HG02943 (cell line): ENCODE data around the gene OR2G2.

Experiments used
- ATAC-seq: cut with Tn5 transposase; IDR thresholded peaks from one replicate; pipeline ENCODE4 v1.9.1; 2021; ENCODE audit warnings: mild to moderate bottlenecking, low read depth, moderate library complexity; ENCODE audit not compliant: unreplicated experiment

Gene OR2G2, protein sequence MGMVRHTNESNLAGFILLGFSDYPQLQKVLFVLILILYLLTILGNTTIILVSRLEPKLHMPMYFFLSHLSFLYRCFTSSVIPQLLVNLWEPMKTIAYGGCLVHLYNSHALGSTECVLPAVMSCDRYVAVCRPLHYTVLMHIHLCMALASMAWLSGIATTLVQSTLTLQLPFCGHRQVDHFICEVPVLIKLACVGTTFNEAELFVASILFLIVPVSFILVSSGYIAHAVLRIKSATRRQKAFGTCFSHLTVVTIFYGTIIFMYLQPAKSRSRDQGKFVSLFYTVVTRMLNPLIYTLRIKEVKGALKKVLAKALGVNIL

DNA sequence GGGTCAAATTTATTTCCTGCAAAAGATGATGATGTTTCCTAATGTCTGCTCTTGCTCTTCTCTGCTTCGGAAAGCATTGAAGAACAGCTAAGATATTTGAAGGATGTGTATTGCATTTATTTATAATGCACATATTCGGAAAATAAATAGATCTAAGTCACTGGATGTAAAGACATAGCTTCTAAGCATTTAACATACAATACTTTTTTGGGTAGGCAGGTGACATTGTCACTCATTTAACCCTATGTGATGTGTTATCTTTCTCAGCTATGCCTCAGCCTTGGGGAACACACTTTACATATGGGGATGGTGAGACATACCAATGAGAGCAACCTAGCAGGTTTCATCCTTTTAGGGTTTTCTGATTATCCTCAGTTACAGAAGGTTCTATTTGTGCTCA lies at the start of gene OR2G2:
Gene OR2G2, plus strand, starts transcription at position 301 of the 400 bp plus-strand sequence. Its CDS starts 0 bp downstream, at position 301.
- no peak for ATAC-seq

DNA sequence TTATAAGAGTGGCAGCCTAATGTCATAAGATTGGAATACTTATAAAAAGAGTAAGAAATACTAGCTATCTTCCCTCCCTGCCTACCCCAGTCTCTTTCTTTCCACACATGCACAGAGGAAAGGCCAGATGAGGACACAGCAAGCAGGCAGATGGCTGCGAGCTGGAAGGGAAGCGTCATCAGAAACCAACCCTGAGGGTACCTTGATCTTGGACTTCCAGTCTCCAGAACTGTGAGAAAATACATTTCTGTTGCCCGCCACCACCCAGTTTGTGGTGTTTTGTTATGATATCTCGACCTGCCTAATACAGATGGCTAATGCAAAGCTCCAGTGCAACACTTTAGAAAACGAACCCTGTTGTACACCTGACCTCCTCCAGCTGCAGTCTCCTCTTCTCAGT lies 49.6 kb upstream of the OR2G2 start:
- no peak for ATAC-seq

DNA sequence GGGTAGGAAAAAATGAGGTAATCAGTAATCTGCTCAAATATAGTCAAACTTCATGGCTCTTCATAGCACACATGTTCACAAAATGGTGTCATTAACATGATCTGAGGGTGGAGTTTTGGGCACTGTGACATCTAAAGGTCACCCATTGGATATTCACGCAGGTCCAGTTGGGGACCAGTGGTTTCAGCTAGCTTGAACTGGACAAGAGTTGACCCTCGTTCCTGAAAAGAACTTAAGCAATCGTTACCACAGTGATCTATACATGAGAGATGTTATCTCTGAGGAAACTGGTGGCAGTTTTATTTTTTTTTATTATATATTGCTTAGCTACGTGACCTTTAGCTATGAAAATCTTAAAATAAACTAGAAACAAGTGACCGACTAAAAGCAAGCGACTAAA lies 48.9 kb upstream of the OR2G2 start:
- ATAC-seq, result no peak

DNA sequence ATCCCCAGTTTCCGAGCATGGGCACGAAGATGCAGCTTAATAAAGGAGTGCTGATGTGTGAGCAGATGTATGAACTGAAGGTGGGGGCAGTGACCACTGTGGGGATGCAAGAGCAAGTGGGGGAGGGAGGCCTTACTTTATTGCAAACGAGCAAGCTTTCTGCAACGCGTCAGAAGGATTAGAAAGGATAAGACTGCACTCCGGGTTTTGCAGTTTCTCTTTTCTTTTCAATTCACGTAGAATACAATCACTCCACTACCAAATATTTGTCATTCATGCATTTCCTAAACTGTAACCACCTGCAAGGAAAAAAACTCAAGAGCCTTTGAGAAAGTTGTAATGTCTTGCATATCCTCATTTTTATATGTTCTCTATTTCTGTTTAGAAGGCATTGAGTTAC lies 47.6 kb upstream of the OR2G2 start:
- no peak for ATAC-seq

DNA sequence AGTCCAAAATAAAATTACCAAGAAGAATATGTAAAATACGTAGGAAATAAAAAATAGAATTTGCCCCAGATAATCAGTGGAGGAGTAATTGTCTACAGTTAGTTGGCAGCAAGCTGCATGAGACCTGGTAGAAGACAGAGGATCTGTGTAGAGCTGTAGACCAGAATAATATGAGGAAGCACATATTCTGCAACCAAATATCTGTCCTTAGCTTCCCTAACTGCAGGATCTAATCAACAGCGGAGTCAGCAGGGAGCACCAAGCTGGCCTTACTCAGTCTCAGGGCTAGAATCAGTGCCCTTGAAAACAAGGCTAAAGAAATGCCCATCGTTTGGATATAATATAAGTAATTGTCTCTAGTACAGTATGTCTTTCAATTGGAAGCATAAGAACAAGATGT lies 45.3 kb upstream of the OR2G2 start:
- no peak for ATAC-seq

DNA sequence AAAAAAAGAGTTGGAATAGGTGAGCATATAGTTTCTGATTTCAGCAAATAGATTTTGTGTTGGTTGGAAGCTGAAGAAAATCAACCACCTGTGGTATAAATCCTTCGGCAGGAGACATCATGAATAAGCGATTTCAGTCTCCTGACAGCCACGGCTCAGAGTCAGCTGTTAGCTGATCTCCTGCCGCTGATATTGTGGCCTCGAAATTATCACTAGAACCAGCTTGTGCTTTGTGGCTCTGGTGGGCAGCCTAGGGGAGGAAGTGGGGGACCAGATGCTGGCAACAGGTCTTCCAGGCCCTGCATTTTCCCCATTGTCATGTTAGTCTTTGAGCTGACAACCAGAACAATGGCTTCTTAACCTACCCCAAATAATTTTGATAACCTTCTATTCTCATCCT lies 40.1 kb upstream of the OR2G2 start:
- ATAC-seq, result no peak

DNA sequence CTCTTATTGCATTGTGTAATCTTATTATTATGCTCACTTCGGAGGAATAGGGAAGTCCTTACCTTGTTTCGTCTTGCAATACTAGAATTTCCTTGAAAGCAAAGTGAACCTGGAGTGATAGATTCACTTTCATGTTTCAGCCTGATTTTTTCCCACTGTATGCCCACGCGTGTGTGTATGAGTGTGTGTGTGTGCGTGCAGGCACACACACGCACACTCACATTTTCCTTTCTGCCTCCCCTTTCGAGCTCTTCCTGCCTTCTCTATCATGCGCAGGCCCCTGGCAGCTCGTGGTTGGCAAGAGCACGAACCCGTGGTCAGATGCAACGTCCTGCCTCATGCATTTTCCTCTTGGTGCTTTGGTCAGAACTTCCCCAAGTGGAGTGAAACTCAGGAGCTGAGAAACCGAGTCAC lies 39.4 kb upstream of the OR2G2 start, which contains the start of gene GCSAML:
Gene GCSAML, plus strand, starts transcription at position 366 of the 414 bp plus-strand sequence. CDS start 58 bp downstream, outside the sequence.
- no peak for ATAC-seq

DNA sequence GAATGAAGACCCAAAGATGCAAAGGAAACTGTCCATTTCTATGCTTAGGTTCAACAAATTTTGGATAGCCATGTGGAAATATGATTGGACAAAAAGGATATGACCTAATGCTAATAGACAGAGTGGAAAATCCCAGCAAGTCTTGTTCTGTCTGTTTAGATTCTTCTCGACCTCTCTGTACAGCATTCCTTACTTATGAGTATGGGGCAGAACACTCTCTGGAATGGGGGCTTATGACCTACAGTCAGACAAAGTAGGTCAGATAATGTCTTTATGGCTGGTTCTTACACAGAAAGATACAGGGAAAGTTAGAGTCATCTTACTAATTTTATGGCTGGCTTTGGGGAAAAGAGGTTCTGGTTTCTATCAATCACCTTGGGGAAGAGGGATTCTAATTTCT lies 36.4 kb upstream of the OR2G2 start:
- no peak for ATAC-seq

DNA sequence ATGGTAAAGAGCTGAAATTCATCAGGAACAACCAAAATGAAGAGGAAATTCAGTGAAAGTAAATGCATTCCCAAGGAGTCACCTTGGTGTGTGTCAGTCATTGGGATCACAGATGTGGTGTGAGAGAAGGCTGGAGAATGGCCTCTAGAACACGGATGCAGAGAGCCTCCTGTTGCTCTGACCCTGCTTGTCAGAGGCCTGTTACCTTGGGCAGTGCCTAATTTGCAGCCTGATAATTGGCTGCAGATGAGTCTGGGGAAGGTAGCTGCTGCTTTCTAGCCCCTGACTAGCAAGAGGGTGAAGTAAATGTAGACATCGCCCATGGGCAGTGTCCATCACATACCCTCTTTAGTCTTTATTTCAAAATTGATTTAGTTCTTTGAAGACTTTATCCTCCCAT lies 35.9 kb upstream of the OR2G2 start:
- ATAC-seq, result no peak

DNA sequence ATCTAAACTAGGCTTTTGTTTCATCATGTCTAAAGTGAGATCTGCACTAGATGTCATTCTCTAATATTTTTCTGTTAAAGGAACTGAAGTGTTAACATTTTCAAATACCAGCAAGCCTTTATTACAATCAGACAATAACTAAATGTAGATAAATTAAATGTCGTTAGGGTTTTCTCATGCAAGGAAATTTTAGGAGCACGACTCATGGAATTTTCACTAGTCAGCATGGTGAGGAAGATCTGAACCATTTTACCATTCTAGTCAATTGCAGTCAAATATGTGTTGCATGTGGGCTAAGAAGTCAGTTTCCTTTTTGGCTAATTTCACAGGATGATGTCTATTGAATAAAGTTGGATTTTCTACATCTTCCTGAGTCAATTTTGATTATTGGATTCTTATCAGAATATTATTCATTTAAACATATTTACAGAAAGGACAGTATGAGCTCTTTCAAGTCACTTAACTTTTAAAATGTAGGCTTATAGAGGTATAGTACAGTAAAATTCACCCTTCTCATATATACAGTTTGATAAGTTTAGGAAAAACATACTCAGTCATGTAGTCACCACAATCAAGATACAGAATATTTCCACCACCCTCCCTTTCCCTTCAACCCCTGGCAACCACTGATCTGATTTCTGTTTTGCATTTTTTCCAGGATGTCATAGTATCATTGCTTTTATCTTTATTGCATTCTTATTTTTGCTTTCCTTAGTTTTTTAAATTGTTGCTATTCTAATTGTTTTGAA lies 30.1 kb upstream of the OR2G2 start:
- no peak for ATAC-seq

DNA sequence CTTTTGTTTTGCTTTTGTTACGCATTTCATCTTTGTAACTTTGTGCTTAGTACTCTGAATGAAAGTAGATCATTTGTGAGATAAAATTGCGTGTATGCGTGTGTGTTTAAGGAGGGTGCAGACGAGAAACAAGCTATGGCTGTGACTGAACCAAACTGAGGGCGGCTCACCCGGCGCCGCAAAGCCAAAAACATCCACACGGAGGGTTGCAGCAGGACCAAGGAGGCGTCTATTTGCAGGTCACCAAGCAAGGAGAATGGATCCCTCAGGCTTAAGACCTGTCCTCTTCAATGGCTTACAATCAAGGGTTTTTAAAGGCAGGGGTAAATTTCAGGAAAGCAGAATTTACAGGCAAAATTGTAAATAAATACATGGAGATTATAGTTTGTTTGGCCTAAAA lies 26.4 kb upstream of the OR2G2 start:
- no peak for ATAC-seq

DNA sequence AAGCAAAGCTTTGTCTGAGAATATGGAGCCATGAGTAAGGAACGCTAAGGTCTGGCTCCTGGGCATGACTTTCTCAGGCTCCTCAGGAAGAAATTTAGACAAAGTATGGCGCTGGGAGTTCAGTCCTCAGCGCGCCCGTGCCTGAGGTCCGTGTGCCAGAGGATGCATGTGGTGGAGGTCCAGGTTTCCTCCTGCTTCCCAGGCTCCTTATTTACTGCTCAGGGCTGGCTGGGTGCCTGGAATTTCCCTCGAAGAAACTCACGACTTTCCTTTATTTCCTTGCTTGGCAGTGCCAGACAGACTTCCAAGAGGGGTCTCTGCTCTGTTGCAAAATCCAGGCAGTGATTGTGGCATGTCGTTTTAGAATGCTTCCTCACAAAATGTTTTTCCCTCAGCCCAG lies 26.0 kb upstream of the OR2G2 start:
- ATAC-seq, result no peak

DNA sequence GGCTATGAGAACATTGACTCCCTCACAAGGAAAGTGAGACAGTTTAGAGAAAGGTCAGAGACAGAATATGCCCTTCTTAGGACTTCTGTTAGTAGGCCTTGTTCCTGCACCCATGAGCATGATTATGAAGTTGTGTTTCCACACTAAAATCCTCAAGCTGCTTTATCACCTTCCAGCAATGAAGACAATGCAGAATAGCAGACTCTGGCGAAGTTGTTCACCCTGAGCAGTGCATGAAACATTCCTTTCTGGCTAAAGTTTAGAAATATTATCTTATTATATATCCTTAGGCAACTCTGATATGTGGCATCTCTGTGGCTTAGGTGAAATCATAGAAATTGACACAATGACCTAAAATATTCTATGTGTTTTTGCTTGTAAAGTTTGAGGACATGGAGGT lies 13.9 kb upstream of the OR2G2 start:
- no peak for ATAC-seq

DNA sequence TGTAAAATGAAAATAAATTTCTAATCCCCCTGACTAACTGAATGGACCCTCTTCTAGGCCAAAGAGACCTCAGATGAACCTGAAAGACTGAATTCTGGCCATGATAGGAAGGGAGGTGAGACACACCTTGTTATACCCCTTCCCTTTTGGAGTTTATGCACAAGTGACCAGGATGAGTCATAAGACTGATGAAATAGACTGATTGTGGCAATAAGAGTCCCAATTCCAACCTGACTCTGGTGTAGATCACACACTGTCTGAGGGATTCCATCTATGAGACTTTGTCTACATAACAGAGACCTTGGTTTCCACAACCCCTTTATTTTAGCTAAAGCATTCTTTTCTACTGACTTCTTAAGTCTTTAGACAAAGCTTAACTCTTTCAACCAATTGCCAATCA lies 13.5 kb upstream of the OR2G2 start:
- ATAC-seq, result no peak

DNA sequence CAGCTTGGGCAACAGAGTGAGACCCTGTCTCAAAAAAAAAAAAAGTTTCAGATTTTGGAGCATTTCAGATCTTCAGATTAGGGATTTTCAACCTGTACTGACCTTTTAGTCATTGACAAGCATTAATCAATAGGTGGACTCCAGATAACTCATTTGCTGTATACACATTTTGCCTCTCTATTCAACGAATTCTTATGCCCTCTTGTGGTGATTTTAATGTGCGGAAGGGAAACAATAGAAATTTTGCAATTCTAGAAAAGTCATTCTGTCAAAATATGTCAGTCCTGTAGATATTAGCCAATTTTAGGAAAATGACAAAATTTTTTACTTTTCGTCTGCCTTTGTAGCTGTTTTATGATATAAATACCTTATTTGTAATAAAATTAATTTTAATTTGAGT lies 11.6 kb upstream of the OR2G2 start:
- no peak for ATAC-seq

DNA sequence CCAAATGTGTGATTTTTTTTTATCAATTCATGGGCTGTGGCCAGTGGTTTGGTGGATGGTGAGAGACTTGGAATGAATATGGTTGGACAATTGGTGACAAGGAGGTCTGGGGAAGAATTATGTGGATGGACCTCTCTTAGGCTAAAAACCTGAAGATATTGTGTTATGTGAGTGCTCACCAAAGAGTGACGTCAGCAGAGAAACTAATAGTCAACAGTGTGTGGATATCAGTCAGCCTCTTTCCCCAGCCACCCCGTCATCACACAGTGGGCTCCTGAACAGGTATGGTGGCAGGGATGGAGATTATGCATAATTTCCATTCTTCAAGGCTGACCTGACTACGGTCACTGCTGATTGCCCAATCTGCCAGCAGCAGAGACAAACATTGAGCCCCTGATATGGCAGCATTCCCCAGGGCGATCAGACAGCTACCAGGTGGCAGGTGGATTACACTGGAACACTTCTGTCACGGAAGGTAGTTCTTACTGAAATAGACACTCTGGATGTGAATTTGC lies 9.2 kb upstream of the OR2G2 start:
- ATAC-seq, result no peak

DNA sequence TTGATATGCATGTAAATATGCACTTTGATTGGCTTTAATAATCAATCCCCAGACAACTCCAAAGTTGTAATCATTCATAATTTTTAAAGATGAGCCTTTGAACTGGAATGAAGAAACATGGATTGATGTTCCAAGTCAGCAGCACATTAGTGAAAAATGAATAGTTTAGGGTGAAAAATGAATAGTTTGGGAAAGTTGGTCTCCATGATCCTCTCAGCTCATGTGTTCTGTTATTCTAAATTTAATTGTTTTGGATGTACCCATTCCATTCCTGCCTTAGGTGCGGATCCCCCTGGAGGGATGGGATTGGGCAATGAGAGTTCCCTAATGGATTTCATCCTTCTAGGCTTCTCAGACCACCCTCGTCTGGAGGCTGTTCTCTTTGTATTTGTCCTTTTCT lies 17.1 kb downstream of the OR2G2 start, which contains the start of gene OR2G3:
Gene OR2G3, plus strand, starts transcription at position 301 of the 400 bp plus-strand sequence. Its CDS starts 0 bp downstream, at position 301.
- ATAC-seq, result no peak

DNA sequence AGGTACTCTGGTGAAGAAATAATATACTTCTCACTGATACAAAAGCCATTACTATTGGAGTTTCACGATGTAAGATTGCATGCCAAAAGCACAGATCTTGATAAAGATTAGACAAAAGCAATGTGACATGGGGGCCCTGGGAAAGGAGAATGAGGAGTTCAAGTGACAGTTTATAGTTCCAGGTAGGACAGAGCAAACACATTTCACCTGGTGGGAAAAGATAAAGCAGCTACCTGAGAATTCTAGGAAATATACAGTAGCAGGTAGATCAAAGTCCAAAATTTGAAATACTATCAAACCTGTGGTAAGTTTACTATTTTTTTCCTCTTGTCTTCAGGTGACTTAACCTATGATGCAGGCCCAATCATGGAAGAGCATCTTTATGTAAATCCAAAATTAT lies 25.2 kb downstream of the OR2G2 start:
- ATAC-seq, result no peak

DNA sequence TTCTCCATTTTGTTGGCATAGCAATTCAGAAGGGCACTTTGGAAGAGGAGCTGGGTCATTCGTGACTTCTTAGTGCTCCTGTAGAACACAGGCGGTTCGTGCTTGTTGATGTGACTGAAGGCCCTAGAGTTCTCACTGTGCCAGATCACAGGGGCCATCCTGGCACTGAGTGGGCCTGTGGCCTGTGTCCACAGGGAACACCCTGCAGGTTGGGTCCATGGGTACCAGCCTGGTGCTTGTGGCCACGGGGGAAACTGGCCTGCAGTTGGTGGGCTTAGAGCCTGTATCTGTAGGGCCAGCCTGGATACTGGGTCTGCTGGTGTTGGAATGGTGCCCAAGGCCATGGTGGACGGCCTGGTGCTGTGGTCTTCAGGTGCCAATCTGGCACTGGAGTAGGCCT lies 26.5 kb downstream of the OR2G2 start:
- ATAC-seq, result no peak

DNA sequence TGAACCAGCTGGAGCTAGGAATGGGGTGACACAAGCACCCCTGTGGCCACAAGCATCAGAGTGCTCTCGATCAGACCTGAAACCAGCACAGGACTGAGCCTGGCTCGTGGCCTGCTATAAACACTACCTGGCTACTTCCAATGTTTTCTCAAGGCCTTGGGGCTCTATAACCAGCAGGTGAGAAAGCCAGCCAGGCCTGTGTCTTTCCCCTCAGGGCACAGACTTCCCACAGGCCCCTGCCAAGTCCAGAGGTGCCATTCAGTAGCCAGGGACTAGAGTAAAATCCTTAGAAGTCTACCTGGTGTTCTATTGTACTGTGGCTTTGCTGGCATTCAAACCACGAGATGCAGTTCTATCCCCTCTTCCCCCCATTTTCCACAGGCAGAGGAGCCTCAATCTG lies 39.8 kb downstream of the OR2G2 start:
- no peak for ATAC-seq

DNA sequence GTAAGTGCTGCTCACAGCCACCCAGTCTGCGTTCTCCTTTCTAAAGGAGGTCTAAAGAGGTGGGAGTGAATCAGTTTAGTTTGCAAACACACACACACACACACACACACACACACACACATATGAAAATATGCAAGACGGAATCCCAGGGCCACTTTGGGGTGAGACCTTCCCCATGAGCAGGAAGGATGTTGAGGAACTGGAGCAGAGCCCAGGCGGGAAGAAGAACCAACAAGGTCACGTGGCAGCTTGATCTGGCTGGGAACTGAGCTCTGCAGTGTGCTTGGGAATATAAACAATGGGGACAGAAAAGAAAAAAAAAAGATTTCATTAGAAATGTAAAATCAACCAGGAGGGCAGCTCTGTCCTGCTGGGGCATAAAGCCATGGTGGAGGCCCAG lies 49.9 kb downstream of the OR2G2 start:
- ATAC-seq, result no peak

DNA sequence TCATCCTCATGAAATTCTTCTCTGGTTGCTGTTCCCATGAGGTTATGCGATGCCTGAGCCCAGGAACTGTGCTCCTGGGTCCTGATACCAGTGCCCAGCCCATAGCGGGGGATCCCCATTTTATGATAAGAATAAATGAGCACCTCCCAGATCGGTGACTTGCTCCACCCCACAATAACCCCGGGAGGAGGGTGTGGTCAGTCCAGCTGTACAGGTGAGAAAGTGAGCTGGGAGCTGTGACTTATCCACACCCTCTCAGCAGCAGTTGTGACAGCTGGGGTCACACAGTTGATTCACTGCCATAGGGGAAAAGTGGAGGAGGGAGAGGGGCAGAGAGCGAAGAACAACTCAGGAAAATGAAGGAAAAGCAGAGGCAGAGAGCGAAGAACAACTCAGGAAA lies 50.6 kb downstream of the OR2G2 start:
- ATAC-seq, result no peak
